Vagina (tissue), 2 donors: ENCODE data around the gene PNMA8C. TPM values are rescaled to one million over a fixed set of nuclear protein-coding genes. Genes with fewer than 3 reads are reported as not detected.
A peak's percentile ranks its signal among the peaks of the same experiment; 100 is the strongest.

Experiments used
- DNase-seq, 2 donors: peaks; one replicate each; pipeline ENCODE4 v3.0.0-alpha.2; 2017; ENCODE audit errors: extremely low spot score in 2 of 2
- H3K27ac ChIP-seq: fragments of 200-600 bp; sonication (generic); one replicate; pipeline ENCODE4 v1.5.1; 2019
- H3K27me3 ChIP-seq: fragments of 200-600 bp; sonication (generic); one replicate; pipeline ENCODE4 v1.5.1; 2019
- H3K36me3 ChIP-seq, 2 donors: fragments of 200-600 bp; sonication (generic); one replicate each; pipeline ENCODE4 v1.5.1; 2017 to 2019
- H3K4me1 ChIP-seq: fragments of 200-600 bp; sonication (generic); one replicate; pipeline ENCODE4 v1.5.1; 2019
- H3K4me3 ChIP-seq, 2 donors: fragments of 200-600 bp; sonication (generic); 1 replicate in 1 of 2; 2 replicates in 1 of 2; pipeline ENCODE4 v1.5.1; 2016 to 2019
- H3K9me3 ChIP-seq: fragments of 200-600 bp; sonication (generic); one replicate; pipeline ENCODE4 v1.5.1; 2019
- POLR2A ChIP-seq, 2 donors: fragments of 450-650 bp; IDR thresholded peaks; one replicate each; pipeline ENCODE4 v1.6.1; 2017; ENCODE audit warnings: antibody characterized with exemption in 2 of 2, mild to moderate bottlenecking in 2 of 2, moderate library complexity in 2 of 2
- POLR2AphosphoS5 ChIP-seq, 2 donors: sonication (generic); formaldehyde crosslinking; IDR thresholded peaks; one replicate each; pipeline ENCODE4 v1.9.0; 2017; ENCODE audit warnings: antibody characterized with exemption in 2 of 2, mild to moderate bottlenecking in 2 of 2, low read depth in 1 of 2; ENCODE audit not compliant: insufficient read depth in 1 of 2
- intact Hi-C: fragments of 100-400 bp; cut with DNase I; formaldehyde crosslinking; loops from one replicate; pipeline ENCODE4 v1.15.1; 2023
- total RNA-seq: library from RNA; depleted of rRNA; stranded (reverse); fragments of >200 nt; gene quantifications from one replicate; pipeline ENCODE4 v1.2.3, GENCODE V29; 2016
- TF ChIP-seq, protein P1 (sequence below), 3 experiments: fragments of 450-650 bp in 2 of 3; fragments of 200-600 bp in 1 of 3; sonication (generic) in 1 of 3; IDR thresholded peaks; one replicate each; pipeline ENCODE4 v1.5.1; 2017 to 2019; ENCODE audit warnings: antibody characterized with exemption in 3 of 3, mild to moderate bottlenecking in 2 of 3, moderate library complexity in 2 of 3

The PNMA8C gene
- total RNA-seq, 1 donor from 2014 or later = 0.25 TPM

DNA sequence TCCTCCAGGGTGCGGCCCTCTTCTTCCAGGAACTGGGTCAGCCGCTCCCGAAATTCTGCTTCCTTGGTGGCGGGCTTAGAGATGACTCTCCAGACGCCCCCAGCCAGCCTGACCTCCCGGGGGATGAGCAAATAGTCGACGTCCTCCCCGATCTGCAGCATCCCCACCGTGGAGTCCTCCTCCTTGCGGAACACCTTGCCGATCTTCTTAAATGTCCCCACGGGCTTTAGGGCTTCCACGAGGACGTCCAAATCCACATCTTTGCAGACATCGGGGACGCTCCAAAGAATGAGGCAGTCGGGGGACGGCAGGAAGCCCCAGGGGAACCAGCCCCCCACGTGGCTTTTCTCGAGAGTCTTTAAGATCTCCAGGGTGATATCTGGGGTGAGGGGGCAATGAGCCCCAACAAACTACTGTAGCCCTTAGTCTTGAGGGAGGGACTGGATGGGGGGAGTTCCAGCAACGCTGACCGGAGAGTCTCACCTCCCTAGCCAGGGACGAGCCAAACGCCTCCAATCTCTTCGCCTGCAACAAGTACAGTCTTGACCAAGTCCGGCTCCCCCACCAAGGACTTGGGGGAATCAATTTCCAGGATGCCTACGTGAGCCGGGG, 16.0 kb downstream of the PNMA8C start:
- Histone ChIP-seq H3K4me1 (peaks cover 66% of the 10 kb centered on the region), H3K9me3 (no peaks in the 10 kb centered on the region), H3K27ac (peak overlapping the region; percentile 79), H3K36me3 (no peaks in the 10 kb centered on the region), H3K27me3 (no peaks in the 10 kb centered on the region), H3K4me3 (peak overlapping the region; percentile 54 to 58)
- no peak for DNase-seq
- intact Hi-C loops = no loop called here
- TF ChIP-seq POLR2AphosphoS5 (IDR thresholded peaks at IDR 0.05; ENCODE audit: insufficient read depth in 1 of 2, low read depth in 1 of 2) (no peak), POLR2A (IDR thresholded peaks at IDR 0.05) (no peak)
- TF ChIP-seq, protein P1, sequence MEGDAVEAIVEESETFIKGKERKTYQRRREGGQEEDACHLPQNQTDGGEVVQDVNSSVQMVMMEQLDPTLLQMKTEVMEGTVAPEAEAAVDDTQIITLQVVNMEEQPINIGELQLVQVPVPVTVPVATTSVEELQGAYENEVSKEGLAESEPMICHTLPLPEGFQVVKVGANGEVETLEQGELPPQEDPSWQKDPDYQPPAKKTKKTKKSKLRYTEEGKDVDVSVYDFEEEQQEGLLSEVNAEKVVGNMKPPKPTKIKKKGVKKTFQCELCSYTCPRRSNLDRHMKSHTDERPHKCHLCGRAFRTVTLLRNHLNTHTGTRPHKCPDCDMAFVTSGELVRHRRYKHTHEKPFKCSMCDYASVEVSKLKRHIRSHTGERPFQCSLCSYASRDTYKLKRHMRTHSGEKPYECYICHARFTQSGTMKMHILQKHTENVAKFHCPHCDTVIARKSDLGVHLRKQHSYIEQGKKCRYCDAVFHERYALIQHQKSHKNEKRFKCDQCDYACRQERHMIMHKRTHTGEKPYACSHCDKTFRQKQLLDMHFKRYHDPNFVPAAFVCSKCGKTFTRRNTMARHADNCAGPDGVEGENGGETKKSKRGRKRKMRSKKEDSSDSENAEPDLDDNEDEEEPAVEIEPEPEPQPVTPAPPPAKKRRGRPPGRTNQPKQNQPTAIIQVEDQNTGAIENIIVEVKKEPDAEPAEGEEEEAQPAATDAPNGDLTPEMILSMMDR (IDR thresholded peaks at IDR 0.05) = no peak

- Histone ChIP-seq H3K36me3 (no peaks in the 10 kb centered on the region), H3K27me3 (no peaks in the 10 kb centered on the region), H3K4me3 (peak overlapping the region; percentile 54 to 58), H3K9me3 (no peaks in the 10 kb centered on the region), H3K27ac (peak overlapping the region; percentile 79), H3K4me1 (peaks cover 72% of the 10 kb centered on the region)
- TF ChIP-seq, protein P1 (IDR thresholded peaks at IDR 0.05) = no peak
- TF ChIP-seq POLR2A (IDR thresholded peaks at IDR 0.05) (no peak), POLR2AphosphoS5 (IDR thresholded peaks at IDR 0.05; ENCODE audit: insufficient read depth in 1 of 2, low read depth in 1 of 2) (no peak)
- intact Hi-C loops = loop anchor here (1.0 kb wide), 1 partner anchor 69 kb away; no protein-coding TSS in a partner anchor
- no peak for DNase-seq
These were observed 16.6 kb downstream of the PNMA8C start for GRCh38 chr19:46411925-46412649.

- peaks cover 76% of the 10 kb centered on the region for H3K4me1 ChIP-seq
- H3K27me3 ChIP-seq = no peaks in the 10 kb centered on the region
- H3K36me3 ChIP-seq = no peaks in the 10 kb centered on the region
- DNase-seq = no peak
- intact Hi-C loops = loop anchor here (1.0 kb wide), 1 partner anchor 70 kb away; no protein-coding TSS in a partner anchor
- H3K9me3 ChIP-seq = no peaks in the 10 kb centered on the region
- peak overlapping the region; percentile 79 for H3K27ac ChIP-seq
- TF ChIP-seq, protein P1 (IDR thresholded peaks at IDR 0.05) = no peak
- no peak for TF ChIP-seq POLR2A (IDR thresholded peaks at IDR 0.05)
- TF ChIP-seq POLR2AphosphoS5 (IDR thresholded peaks at IDR 0.05; ENCODE audit: insufficient read depth in 1 of 2, low read depth in 1 of 2) = no peak
- peak overlapping the region; percentile 54 to 58 for H3K4me3 ChIP-seq
These were observed 17.4 kb downstream of the PNMA8C start for GRCh38 chr19:46411088-46411924.

GRCh38 chr19:46410205-46411087, 18.3 kb downstream of the PNMA8C start:
- peak overlapping the region; percentile 54 to 58 for H3K4me3 ChIP-seq
- peak overlapping the region; percentile 79 for H3K27ac ChIP-seq
- DNase-seq = no peak
- intact Hi-C loops = loop anchor here (1.0 kb wide), 1 partner anchor 71 kb away; no protein-coding TSS in a partner anchor
- TF ChIP-seq POLR2AphosphoS5 (IDR thresholded peaks at IDR 0.05; ENCODE audit: insufficient read depth in 1 of 2, low read depth in 1 of 2) (no peak), POLR2A (IDR thresholded peaks at IDR 0.05) (no peak)
- TF ChIP-seq, protein P1 (IDR thresholded peaks at IDR 0.05) = no peak
- no peaks in the 10 kb centered on the region for H3K9me3 ChIP-seq
- H3K27me3 ChIP-seq = no peaks in the 10 kb centered on the region
- no peaks in the 10 kb centered on the region for H3K36me3 ChIP-seq
- peaks cover 70% of the 10 kb centered on the region for H3K4me1 ChIP-seq
